Right ventricle myocardium superior (tissue), 1 donor: Measurements from ENCODE around the gene CNPY1. TPM values are rescaled to one million over a fixed set of nuclear protein-coding genes. Genes with fewer than 3 reads are reported as not detected.
"Not testable (repeated sequence)": the region's sequence is repeated elsewhere in the genome, so short reads cannot be mapped to it uniquely, and the experiment has no call there.

Experiments
- ATAC-seq: fragments of 200-7000 bp; cut with Tn5 transposase; one replicate; pipeline ENCODE4 v1.9.1; 2020; ENCODE audit warnings: mild to moderate bottlenecking; ENCODE audit not compliant: poor library complexity
- DNase-seq: peaks from one replicate; pipeline ENCODE4 v3.0.0-alpha.2; 2020
- intact Hi-C: fragments of 100-400 bp; cut with DNase I; formaldehyde crosslinking; loops from one replicate; pipeline ENCODE4 v1.11.2; 2022
- long read RNA-seq: library from polyadenylated mRNA; unstranded; transcript quantifications from one replicate; pipeline ENCODE4 v2.0.0, GENCODE V29; 2021
- total RNA-seq: library from RNA; stranded (reverse); fragmentation: NEBNext Ultra II Directional; extraction: Animal tissue kit (Norgen Biotek cat#: 25700); gene quantifications from one replicate; pipeline ENCODE4 v1.2.1, GENCODE V29; 2021
- donor health status: DM: no; HTN: yes; CAD: no; lungs with severe emphysema.

The CNPY1 gene
- not detected for total RNA-seq
- long read RNA-seq = 0 reads

- intact Hi-C loops, ATAC-seq: not testable (repeated sequence)
Measured at GRCh38 chr7:155546449-155546848, at the start of gene CNPY1. TSS of gene CNPY1 (minus strand) at chr7:155546559. CDS start at chr7:155545929, 630 bp downstream.

GRCh38 chr7:155594961-155595366, 48.6 kb upstream of the CNPY1 start:
- ATAC-seq (no peak), DNase-seq (no peak)
- intact Hi-C loops = no loop called here

More at GRCh38 chr7:155546449-155546848, at the start of gene CNPY1:
- DNase-seq = not testable (repeated sequence)

- DNase-seq (no peak), ATAC-seq (no peak)
- intact Hi-C loops = no loop called here
Measured at GRCh38 chr7:155594163-155594732, 47.9 kb upstream of the CNPY1 start.

GRCh38 chr7:155593461-155594162, 47.3 kb upstream of the CNPY1 start:
- DNase-seq = no peak
- intact Hi-C loops = no loop called here
- no peak for ATAC-seq

GRCh38 chr7:155591055-155591775, 44.9 kb upstream of the CNPY1 start:
- ATAC-seq = no peak
- intact Hi-C loops = no loop called here
- no peak for DNase-seq

GRCh38 chr7:155590215-155591018, 44.1 kb upstream of the CNPY1 start:
- intact Hi-C loops = no loop called here
- ATAC-seq (peak; percentile 56), DNase-seq (peak; percentile 81)

GRCh38 chr7:155589001-155589980, 42.9 kb upstream of the CNPY1 start:
- intact Hi-C loops = no loop called here
- DNase-seq (no peak), ATAC-seq (no peak)

GRCh38 chr7:155588468-155588998, 42.2 kb upstream of the CNPY1 start:
- no peak for DNase-seq
- intact Hi-C loops = no loop called here
- ATAC-seq = no peak

GRCh38 chr7:155587486-155587885, 41.1 kb upstream of the CNPY1 start:
- DNase-seq (no peak), ATAC-seq (no peak)
- intact Hi-C loops = no loop called here

GRCh38 chr7:155586843-155587440, 40.6 kb upstream of the CNPY1 start:
- no peak for DNase-seq
- intact Hi-C loops = no loop called here

GRCh38 chr7:155585951-155586350, 39.6 kb upstream of the CNPY1 start:
- DNase-seq = peak; percentile 28
- no peak for ATAC-seq
- intact Hi-C loops = no loop called here

More at GRCh38 chr7:155586843-155587440, 40.6 kb upstream of the CNPY1 start:
- no peak for ATAC-seq

GRCh38 chr7:155585532-155585895, 39.2 kb upstream of the CNPY1 start:
- DNase-seq = no peak
- intact Hi-C loops = no loop called here
- ATAC-seq = no peak

- ATAC-seq (no peak), DNase-seq (peak; percentile 13)
- intact Hi-C loops = no loop called here
Measured at GRCh38 chr7:155584763-155585531, 38.6 kb upstream of the CNPY1 start.

- DNase-seq (peak; percentile 15), ATAC-seq (no peak)
- intact Hi-C loops = no loop called here
Measured at GRCh38 chr7:155584261-155584660, 37.9 kb upstream of the CNPY1 start.

GRCh38 chr7:155583636-155584035, 37.3 kb upstream of the CNPY1 start:
- ATAC-seq (no peak), DNase-seq (peak; percentile 14)
- intact Hi-C loops = no loop called here

GRCh38 chr7:155581954-155582353, 35.6 kb upstream of the CNPY1 start:
- intact Hi-C loops = no loop called here

More at GRCh38 chr7:155581954-155582353, 35.6 kb upstream of the CNPY1 start:
- DNase-seq (peak; percentile 28), ATAC-seq (no peak)
